Cardiac muscle cell (in vitro differentiated cells and primary cell): ENCODE data around the gene OR6S1. TPM values are rescaled to one million over a fixed set of nuclear protein-coding genes. Genes with fewer than 3 reads are reported as not detected.
"Not testable (repeated sequence)": the region's sequence is repeated elsewhere in the genome, so short reads cannot be mapped to it uniquely, and the experiment has no call there.

Experiments
- DNase-seq, 2 donors: peaks; one replicate each; pipeline versions ENCODE4 v3.0.0 to v3.0.0-alpha.2; 2010 to 2017; ENCODE audit warnings: low read depth in 1 of 2, low spot score in 1 of 2
- H3K27ac ChIP-seq: fragments of 200-600 bp; sonication (generic); 2 replicates; pipeline ENCODE4 v1.5.1; 2016
- H3K27me3 ChIP-seq: fragments of 200-600 bp; sonication (generic); 2 replicates; pipeline ENCODE4 v1.6.0; 2016; ENCODE audit warnings: control low read depth
- H3K36me3 ChIP-seq: fragments of 200-600 bp; sonication (generic); 2 replicates; pipeline ENCODE4 v1.5.1; 2016; ENCODE audit warnings: control low read depth
- H3K4me1 ChIP-seq: fragments of 200-600 bp; sonication (generic); 2 replicates; pipeline ENCODE4 v1.8.1; 2017; ENCODE audit warnings: low read depth, mild to moderate bottlenecking, mixed run types
- H3K4me3 ChIP-seq: fragments of 200-600 bp; sonication (generic); 2 replicates; pipeline ENCODE4 v1.5.1; 2016; ENCODE audit warnings: mild to moderate bottlenecking
- H3K9me3 ChIP-seq: fragments of 200-600 bp; sonication (generic); 2 replicates; pipeline ENCODE4 v1.5.1; 2017; ENCODE audit warnings: low read depth, mild to moderate bottlenecking, control low read depth
- polyA plus RNA-seq: library from polyadenylated mRNA; unstranded; fragments of >200 nt; fragmentation: Nextera tagmentation; extraction: Ambion mirVana; gene quantifications from 2 replicates; pipeline ENCODE4 v1.2.1, GENCODE V29; 2016
- total RNA-seq: library from RNA; depleted of rRNA; stranded (reverse); fragments of >200 nt; gene quantifications from 2 replicates; pipeline ENCODE4 v1.2.3, GENCODE V29; 2016
- TF ChIP-seq, protein P1 (sequence below): IDR thresholded peaks from 2 replicates; pipeline ENCODE4 v1.5.1; 2012; ENCODE audit warnings: low read depth, mild to moderate bottlenecking, low read length

The OR6S1 gene
- total and polyA plus RNA-seq, 2 experiments from 2014 or later = not detected

GRCh38 chr14:20623798-20624197, 17.7 kb downstream of the OR6S1 start:
- H3K36me3 ChIP-seq = no peaks in the 10 kb centered on the region
- no peaks in the 10 kb centered on the region for H3K9me3 ChIP-seq
- no peak for DNase-seq
- H3K27me3 ChIP-seq = peaks cover 60% of the 10 kb centered on the region
- TF ChIP-seq, protein P1, sequence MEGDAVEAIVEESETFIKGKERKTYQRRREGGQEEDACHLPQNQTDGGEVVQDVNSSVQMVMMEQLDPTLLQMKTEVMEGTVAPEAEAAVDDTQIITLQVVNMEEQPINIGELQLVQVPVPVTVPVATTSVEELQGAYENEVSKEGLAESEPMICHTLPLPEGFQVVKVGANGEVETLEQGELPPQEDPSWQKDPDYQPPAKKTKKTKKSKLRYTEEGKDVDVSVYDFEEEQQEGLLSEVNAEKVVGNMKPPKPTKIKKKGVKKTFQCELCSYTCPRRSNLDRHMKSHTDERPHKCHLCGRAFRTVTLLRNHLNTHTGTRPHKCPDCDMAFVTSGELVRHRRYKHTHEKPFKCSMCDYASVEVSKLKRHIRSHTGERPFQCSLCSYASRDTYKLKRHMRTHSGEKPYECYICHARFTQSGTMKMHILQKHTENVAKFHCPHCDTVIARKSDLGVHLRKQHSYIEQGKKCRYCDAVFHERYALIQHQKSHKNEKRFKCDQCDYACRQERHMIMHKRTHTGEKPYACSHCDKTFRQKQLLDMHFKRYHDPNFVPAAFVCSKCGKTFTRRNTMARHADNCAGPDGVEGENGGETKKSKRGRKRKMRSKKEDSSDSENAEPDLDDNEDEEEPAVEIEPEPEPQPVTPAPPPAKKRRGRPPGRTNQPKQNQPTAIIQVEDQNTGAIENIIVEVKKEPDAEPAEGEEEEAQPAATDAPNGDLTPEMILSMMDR = no peak
- H3K4me1 ChIP-seq = no peaks in the 10 kb centered on the region
- no peak overlapping the region for H3K4me3 ChIP-seq
- no peak overlapping the region for H3K27ac ChIP-seq

DNA sequence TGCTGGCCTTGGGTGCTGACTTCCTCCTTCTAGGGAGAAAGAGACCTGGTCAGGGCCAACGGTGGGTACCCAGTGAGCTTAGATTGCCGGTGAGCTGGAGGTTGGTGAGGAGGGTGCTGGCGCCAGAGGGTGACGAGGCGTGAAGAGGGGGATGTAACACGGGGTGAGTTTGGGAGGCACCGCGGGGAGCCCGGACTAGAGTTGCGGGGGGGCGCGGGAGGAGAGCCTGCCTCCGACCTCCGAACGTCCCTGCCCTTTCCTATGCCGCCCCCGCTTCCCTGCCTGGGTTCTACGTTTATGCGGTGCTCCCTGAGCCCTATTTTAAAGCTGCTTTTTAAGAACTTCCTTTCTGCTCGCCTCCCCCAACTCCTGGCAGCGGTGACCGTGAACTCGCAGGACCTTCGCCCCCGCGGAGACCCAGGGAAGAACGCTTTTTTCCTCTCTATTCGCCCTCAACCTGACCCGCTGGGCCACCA, 18.6 kb downstream of the OR6S1 start:
- Histone ChIP-seq H3K4me3 (no peak overlapping the region), H3K9me3 (no peaks in the 10 kb centered on the region), H3K36me3 (no peaks in the 10 kb centered on the region), H3K27ac (no peak overlapping the region), H3K4me1 (no peaks in the 10 kb centered on the region), H3K27me3 (peaks cover 50% of the 10 kb centered on the region)
- no peak for DNase-seq
- TF ChIP-seq, protein P1 = no peak

- DNase-seq = no peak
- Histone ChIP-seq H3K36me3 (no peaks in the 10 kb centered on the region), H3K4me1 (no peaks in the 10 kb centered on the region), H3K4me3 (no peak overlapping the region), H3K9me3 (no peaks in the 10 kb centered on the region), H3K27me3 (peaks cover 31% of the 10 kb centered on the region), H3K27ac (no peak overlapping the region)
- TF ChIP-seq, protein P1 = no peak
Measured at GRCh38 chr14:20620798-20621478, 20.6 kb downstream of the OR6S1 start.

GRCh38 chr14:20619688-20620087, 21.8 kb downstream of the OR6S1 start:
- not testable (repeated sequence) for H3K27ac ChIP-seq, H3K9me3 ChIP-seq, H3K36me3 ChIP-seq, H3K4me1 ChIP-seq, DNase-seq, H3K4me3 ChIP-seq
- H3K27me3 ChIP-seq = peaks cover 18% of the 10 kb centered on the region

- no peak overlapping the region for H3K27ac ChIP-seq
- no peak overlapping the region for H3K4me3 ChIP-seq
- DNase-seq = no peak
- no peaks in the 10 kb centered on the region for H3K36me3 ChIP-seq
- H3K27me3 ChIP-seq = peaks cover 8% of the 10 kb centered on the region
- H3K4me1 ChIP-seq = peaks cover 5% of the 10 kb centered on the region
- TF ChIP-seq, protein P1 = no peak
- H3K9me3 ChIP-seq = no peaks in the 10 kb centered on the region
Measured at GRCh38 chr14:20618271-20618749, 23.2 kb downstream of the OR6S1 start.
